HG02973 (cell line): ENCODE results near the gene AKR1B1.

ENCODE experiments used
- ATAC-seq: cut with Tn5 transposase; IDR thresholded peaks from one replicate; pipeline ENCODE4 v1.9.1; 2021; ENCODE audit warnings: moderate library complexity; ENCODE audit not compliant: unreplicated experiment

Gene AKR1B1

DNA sequence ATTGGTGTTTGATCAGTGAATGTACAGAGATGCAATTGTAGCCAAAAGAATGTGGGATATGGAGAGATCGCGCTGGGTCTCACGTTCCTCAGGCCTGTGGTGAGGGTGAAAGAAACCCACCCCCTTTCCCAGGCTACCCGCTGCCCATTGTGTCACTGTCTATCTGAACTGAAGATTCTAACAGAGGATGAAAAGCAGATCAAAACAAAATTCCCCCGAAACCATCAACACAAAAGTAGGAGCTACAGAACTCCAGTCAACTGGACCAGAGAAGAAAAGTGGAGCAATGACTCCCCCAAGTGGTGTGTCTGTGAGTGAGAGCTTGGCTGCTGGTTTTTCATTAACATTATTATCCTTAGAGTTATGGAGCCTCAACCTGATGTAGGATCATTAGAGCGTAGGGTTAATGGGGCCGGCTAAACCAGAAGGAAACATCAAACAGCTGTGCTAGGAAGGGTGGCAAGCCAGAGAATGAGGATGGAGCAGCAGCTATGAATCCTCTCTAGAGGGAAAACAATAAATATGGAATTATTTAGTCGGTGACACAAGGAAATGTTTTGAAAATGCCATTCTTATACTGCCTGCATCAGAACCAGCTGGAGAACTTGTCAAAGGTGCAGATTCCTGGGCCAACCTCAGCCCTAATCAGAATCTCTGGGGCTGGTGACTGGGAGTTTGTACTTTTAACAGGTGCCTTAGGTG, 38.3 kb downstream of the AKR1B1 start:
- ATAC-seq: no peak

DNA sequence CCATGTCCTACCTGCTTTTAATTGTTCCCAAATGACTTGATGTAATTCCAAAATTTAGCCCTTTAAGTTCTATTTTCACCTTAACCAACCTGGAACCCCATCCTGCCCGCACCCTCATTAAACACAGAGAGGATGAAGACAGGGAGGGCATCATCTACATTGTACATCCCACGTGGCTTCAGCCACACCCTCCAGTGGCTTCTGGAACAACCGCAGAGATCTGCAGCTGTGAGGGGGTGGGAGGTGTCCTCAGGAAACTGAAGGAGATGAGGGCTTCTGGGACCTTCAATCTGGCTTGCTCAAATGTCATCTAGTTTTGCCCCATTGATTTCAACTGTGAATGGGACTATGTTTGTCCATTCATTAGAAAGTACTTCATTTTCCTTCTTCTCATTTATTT, 39.0 kb downstream of the AKR1B1 start:
- no peak for ATAC-seq

DNA sequence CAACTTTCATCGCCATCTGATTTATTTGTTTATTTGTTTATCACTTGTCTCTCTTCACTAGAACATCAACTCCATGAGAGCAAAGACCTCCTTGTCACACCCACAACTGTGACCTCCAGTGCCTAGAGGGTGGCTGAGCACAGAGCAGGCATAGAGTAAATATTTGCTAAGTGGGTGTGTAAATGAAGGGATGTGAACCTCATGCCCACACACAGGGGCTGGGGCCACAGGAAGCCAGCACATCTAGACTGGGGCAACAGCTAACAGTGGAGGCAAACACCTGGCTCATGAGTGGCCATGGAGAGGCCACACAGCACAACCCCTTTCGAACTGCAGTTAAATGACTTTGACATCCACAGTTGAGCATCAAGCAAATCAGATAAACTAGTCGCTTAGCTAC, 39.8 kb downstream of the AKR1B1 start:
- no peak for ATAC-seq

DNA sequence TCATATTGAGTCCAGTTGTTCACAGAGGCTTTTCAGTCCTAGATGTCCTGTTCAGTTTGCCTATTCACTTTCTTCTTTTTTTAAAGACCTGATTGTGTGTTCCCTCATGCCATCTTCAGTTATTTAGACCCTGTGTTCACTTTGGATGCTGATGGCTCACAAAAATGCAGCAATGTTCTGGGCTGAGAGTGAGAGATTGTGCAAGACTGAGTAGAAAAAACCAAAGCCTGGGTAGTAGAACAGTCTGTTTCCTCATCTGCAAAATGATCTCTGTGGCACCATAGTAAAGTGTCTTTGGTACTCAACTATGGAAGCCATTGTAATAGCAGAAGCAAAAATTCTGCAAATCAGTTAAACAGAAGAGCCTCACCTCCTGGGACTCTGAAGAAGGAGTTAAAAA, 43.2 kb downstream of the AKR1B1 start:
- ATAC-seq: no peak

DNA sequence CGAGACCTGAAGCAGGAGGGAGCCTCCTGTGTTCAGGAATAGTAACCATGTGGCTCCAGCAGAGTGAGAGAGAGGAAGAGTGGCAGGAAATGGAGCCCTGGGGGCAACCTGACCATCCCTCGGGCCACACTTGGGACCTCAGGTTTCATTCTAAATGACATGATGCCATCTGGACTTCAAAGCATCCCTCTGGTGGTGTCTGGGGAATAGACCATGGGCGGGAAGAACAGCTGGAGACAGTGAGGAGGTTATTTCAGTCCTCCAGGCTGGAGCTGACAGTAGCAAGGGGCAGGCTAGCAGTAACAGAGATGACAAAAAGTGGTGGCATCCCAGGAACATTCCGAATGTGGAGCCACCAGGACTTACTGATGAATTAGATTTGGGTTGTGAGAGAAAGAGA, 44.8 kb downstream of the AKR1B1 start:
- no peak for ATAC-seq

DNA sequence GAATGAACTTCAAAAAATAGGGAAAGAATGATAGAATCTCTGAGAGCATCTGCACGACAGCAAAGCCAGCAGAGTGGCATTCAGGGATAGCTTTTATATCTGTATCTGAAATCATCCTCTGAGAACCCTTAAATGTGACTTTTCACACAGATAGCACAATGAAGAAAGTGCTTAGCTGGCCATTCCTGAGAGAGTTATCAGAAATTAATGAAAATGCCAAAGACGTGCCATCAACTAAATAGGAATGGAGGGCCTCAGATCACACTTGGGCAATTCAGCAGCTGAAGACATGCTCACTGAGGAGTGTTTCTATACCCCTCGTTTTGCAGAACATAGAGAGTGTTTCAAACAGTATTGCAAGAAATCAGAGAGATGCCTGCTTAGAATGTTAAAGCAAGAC, 51.6 kb downstream of the AKR1B1 start:
- ATAC-seq: no peak

DNA sequence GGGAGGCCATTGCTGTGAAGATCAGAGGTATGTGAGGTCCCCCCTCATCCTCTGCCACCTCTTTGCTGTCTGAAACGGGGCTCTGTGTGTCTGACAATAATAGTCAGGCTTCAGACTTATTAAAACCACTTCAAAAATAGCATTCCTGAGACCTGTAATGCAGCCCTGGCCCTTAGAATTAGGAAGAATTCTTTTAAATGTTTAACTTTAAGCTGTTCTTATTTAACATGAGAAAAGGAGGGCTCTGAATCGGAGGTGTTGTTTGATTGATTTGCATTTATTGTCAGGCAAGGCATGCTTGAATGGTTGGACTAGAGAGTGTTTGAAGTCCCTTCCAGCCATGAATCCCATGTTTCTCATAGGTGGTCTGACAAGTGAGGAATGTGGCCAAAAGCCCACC, 52.5 kb downstream of the AKR1B1 start:
- no peak for ATAC-seq

DNA sequence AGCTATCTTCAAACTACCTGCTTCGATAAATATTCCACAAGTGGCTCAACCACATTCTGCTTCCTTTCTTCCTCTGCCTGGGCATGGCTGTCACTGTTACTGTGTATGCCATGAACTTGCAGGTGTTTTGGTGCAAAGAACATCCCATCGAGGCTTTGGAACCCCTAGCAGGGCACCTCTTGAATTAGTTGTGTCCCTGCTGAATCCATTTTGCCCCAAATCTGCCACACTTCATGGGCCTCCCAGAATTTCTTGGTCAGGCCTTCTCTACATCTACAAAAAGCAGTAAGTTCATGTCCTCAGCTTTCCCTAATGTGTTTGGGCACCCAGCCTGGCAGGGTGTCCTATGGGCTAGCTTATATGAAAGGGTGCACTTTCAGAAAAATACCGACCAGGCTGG, 53.6 kb downstream of the AKR1B1 start:
- ATAC-seq: no peak

DNA sequence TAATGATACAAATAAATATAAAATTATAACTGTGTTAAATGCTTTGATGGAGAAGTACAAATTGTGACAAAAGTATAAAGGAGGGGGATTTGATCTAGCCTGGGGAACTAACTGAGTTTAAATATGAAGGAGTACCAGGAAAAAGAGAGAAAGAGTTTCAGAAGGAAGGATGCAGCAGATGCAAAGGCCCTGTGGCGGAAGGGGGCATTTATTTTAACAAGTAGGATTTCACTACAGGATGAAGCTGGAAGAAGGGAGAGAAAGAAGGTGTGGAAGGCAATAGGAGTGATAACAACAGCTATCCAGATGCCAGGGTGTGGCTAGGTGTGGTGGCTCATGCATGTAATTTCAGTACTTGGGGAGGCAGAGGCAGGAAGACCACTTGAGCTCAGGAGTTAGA, 55.8 kb downstream of the AKR1B1 start:
- ATAC-seq: no peak

DNA sequence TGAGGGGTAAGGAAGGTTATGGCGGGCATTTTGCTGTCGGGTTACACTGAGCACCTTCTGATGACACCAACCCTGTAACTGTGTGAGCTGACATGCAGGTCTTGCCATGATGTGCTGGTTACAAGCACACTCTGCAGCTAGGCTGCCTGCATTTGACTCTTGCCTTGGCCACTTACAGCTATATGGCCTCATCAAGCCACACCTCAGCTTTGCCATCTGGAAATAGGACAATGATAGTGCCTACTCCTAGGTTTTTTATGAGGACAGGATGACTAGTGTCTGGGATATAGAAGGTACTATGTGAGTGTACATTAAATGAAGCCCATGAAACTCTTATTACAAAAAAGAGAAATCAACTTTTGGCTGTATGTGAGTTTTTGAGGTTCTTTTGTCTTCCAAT, 58.0 kb downstream of the AKR1B1 start:
- no peak for ATAC-seq

DNA sequence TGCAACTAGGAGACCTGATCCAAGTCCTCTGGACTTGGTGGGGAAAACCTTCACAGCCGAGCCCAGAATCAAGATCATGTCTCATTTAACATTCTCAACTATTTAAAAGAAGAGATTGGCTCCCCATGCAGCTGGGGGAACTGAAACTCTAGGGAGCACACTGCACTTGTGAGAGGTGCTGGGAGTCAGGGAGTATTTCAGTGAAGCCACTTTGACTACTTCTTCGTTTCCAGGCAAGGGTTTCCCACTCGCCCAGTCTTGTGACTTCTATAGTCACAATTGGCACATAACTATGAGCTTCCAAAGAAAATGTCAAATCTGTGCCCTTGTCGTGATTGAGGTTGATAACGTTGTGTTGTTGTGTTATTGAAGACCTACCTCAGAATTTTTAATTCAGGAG, 62.9 kb downstream of the AKR1B1 start:
- no peak for ATAC-seq

- ATAC-seq: no peak
Measured at GRCh38 chr7:134395604-134396003, 63.3 kb downstream of the AKR1B1 start.

DNA sequence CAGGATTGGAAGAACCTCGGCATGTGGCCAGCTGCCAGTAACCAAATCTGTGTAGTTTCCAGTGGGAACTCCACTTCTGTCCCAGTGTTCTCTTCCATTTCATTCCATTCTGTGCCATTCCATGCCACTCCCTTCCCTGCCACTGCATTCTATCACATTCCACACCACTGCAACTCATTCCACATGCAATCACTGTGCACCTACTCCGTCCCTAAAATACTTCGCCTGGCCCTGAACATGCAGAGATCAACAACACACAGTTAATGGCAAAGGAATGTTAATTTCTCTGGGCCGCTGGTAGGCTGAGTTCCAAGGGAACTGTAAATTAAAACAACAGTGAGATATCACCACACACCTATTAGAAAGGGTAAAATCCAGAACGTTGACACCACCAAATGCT, 64.8 kb downstream of the AKR1B1 start:
- no peak for ATAC-seq
